DND-41 (cell line): ENCODE data around the gene TXLNB.
"Not testable (repeated sequence)": the region's sequence is repeated elsewhere in the genome, so short reads cannot be mapped to it uniquely, and the experiment has no call there.

Experiments used
- ATAC-seq: fragments of 200-7000 bp; cut with Tn5 transposase; 3 replicates; pipeline ENCODE4 v1.9.1; 2021; ENCODE audit warnings: low read depth; ENCODE audit not compliant: insufficient read depth
- DNase-seq: peaks from one replicate; pipeline ENCODE4 v3.0.0-alpha.2; 2020
- H2AFZ ChIP-seq: 2 replicates; pipeline ENCODE4 v1.6.0; 2012; ENCODE audit warnings: low read depth, low read length
- H3K27ac ChIP-seq: 2 replicates; pipeline ENCODE4 v1.5.1; 2012; ENCODE audit warnings: low read length, inconsistent platforms
- H3K27me3 ChIP-seq: fragments of 200-600 bp; sonication (generic); 2 replicates; pipeline ENCODE4 v1.6.0; 2012; ENCODE audit warnings: low read length, mild to moderate bottlenecking, inconsistent platforms; ENCODE audit not compliant: insufficient read depth, poor library complexity
- H3K36me3 ChIP-seq: 2 replicates; pipeline ENCODE4 v1.5.1; 2012; ENCODE audit warnings: low read length, inconsistent platforms; ENCODE audit not compliant: insufficient read depth
- H3K4me1 ChIP-seq: 2 replicates; pipeline ENCODE4 v1.5.1; 2012; ENCODE audit warnings: mild to moderate bottlenecking, low read length; ENCODE audit not compliant: insufficient read depth
- H3K4me2 ChIP-seq: 2 replicates; pipeline ENCODE4 v1.6.0; 2012; ENCODE audit warnings: mild to moderate bottlenecking, moderate library complexity, low read length, inconsistent platforms; ENCODE audit not compliant: insufficient read depth
- H3K4me3 ChIP-seq, 2 experiments: fragments of 200-600 bp in 1 of 2; shearing (Covaris generic) in 1 of 2; 2 replicates each; pipeline ENCODE4 v1.5.1; 2012 to 2016; ENCODE audit warnings: inconsistent platforms in 2 of 2, low read length in 2 of 2, mild to moderate bottlenecking in 2 of 2, low read depth in 1 of 2, moderate library complexity in 1 of 2
- H3K79me2 ChIP-seq: 2 replicates; pipeline ENCODE4 v1.6.0; 2012; ENCODE audit warnings: low read length, inconsistent platforms; ENCODE audit not compliant: insufficient read depth
- H3K9ac ChIP-seq: 2 replicates; pipeline ENCODE4 v1.6.0; 2012; ENCODE audit warnings: low read depth, mild to moderate bottlenecking, inconsistent platforms, low read length, moderate library complexity
- H3K9me3 ChIP-seq: 2 replicates; pipeline ENCODE4 v1.5.1; 2012; ENCODE audit warnings: low read length, moderate library complexity, mild to moderate bottlenecking, inconsistent platforms; ENCODE audit not compliant: insufficient read depth, severe bottlenecking
- H4K20me1 ChIP-seq: 2 replicates; pipeline ENCODE4 v1.6.0; 2012; ENCODE audit warnings: low read length; ENCODE audit not compliant: insufficient read depth
- EZH2 ChIP-seq: IDR thresholded peaks from 3 replicates; pipeline ENCODE4 v1.6.1; 2012; ENCODE audit warnings: borderline replicate concordance, low read depth, mild to moderate bottlenecking, moderate library complexity, low read length, inconsistent platforms; ENCODE audit not compliant: severe bottlenecking
- TF ChIP-seq, protein P1 (sequence below): IDR thresholded peaks from 2 replicates; pipeline ENCODE4 v1.5.1; 2012; ENCODE audit warnings: borderline replicate concordance, low read length, moderate library complexity, mild to moderate bottlenecking; ENCODE audit not compliant: poor library complexity, severe bottlenecking; ENCODE audit errors: extremely low read depth

The TXLNB gene

GRCh38 chr6:139289233-139289632, 2.6 kb downstream of the TXLNB start:
- Histone ChIP-seq H3K27me3 (no peaks in the 10 kb centered on the region), H3K27ac (peak overlapping the region; percentile 38), H4K20me1 (no peaks in the 10 kb centered on the region), H3K9me3 (no peaks in the 10 kb centered on the region), H3K36me3 (no peaks in the 10 kb centered on the region), H3K79me2 (no peaks in the 10 kb centered on the region), H3K4me3 (no peak overlapping the region), H3K4me2 (no peak overlapping the region), H3K9ac (no peak overlapping the region), H2AFZ (no peak overlapping the region), H3K4me1 (peaks cover 40% of the 10 kb centered on the region)
- TF ChIP-seq EZH2: no peak
- DNase-seq (no peak), ATAC-seq (no peak)

DNA sequence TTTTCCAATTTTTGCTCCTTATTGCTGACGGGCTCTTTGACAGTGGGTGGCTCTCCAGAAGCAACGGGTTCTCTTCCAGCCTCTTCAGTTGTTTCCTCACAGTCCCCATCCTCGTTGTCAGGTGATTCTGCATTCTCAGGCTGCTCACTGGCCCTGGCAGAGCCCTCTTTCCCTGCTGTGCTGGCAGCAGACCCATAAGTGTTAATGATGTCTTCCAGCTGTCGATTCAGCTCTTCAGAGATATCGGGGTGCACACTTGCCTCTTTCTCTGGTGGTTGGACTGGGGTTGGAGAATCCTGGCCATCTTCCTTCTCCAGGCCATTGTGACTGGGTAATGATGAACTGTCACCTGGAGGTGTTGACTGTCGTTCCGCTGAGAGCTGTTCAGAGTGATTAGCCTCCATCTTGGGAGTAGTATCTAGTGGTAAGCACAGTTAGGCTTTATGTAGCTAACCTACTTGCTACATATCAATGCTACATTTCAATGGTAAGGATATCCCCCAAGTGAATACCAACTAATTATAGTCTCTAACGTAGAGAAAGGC, 3.2 kb downstream of the TXLNB start:
- no peak for ATAC-seq
- Histone ChIP-seq H3K79me2 (no peaks in the 10 kb centered on the region), H3K9ac (no peak overlapping the region), H3K4me1 (peaks cover 40% of the 10 kb centered on the region), H4K20me1 (no peaks in the 10 kb centered on the region), H3K36me3 (no peaks in the 10 kb centered on the region), H3K27me3 (no peaks in the 10 kb centered on the region), H3K4me3 (no peak overlapping the region), H3K27ac (no peak overlapping the region), H2AFZ (no peak overlapping the region), H3K9me3 (no peaks in the 10 kb centered on the region), H3K4me2 (no peak overlapping the region)
- TF ChIP-seq EZH2: no peak
- TF ChIP-seq, protein P1, sequence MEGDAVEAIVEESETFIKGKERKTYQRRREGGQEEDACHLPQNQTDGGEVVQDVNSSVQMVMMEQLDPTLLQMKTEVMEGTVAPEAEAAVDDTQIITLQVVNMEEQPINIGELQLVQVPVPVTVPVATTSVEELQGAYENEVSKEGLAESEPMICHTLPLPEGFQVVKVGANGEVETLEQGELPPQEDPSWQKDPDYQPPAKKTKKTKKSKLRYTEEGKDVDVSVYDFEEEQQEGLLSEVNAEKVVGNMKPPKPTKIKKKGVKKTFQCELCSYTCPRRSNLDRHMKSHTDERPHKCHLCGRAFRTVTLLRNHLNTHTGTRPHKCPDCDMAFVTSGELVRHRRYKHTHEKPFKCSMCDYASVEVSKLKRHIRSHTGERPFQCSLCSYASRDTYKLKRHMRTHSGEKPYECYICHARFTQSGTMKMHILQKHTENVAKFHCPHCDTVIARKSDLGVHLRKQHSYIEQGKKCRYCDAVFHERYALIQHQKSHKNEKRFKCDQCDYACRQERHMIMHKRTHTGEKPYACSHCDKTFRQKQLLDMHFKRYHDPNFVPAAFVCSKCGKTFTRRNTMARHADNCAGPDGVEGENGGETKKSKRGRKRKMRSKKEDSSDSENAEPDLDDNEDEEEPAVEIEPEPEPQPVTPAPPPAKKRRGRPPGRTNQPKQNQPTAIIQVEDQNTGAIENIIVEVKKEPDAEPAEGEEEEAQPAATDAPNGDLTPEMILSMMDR: no peak
- DNase-seq: no peak

- DNase-seq: no peak
- Histone ChIP-seq H3K4me3 (no peak overlapping the region), H3K4me2 (no peak overlapping the region), H4K20me1 (no peaks in the 10 kb centered on the region), H3K79me2 (no peaks in the 10 kb centered on the region), H3K9me3 (no peaks in the 10 kb centered on the region), H2AFZ (no peak overlapping the region), H3K27ac (no peak overlapping the region), H3K9ac (no peak overlapping the region), H3K36me3 (no peaks in the 10 kb centered on the region), H3K27me3 (no peaks in the 10 kb centered on the region), H3K4me1 (peaks cover 34% of the 10 kb centered on the region)
- TF ChIP-seq, protein P1: no peak
- TF ChIP-seq EZH2: no peak
- no peak for ATAC-seq
These were observed 3.9 kb downstream of the TXLNB start for GRCh38 chr6:139287868-139288267.

GRCh38 chr6:139286438-139286837, 5.4 kb downstream of the TXLNB start:
- H3K4me1 ChIP-seq: peaks cover 20% of the 10 kb centered on the region
- H4K20me1 ChIP-seq, H3K36me3 ChIP-seq, DNase-seq, H3K4me3 ChIP-seq, H3K4me2 ChIP-seq, ATAC-seq, H3K27ac ChIP-seq, H2AFZ ChIP-seq, H3K9ac ChIP-seq, H3K9me3 ChIP-seq, H3K27me3 ChIP-seq, H3K79me2 ChIP-seq: not testable (repeated sequence)
